HG03103 (cell line): ENCODE data around the gene OPN5.
A peak's percentile ranks its signal among the peaks of the same experiment; 100 is the strongest.

Experiments used
- ATAC-seq: cut with Tn5 transposase; IDR thresholded peaks from one replicate; pipeline ENCODE4 v1.9.1; 2021; ENCODE audit warnings: low read depth; ENCODE audit not compliant: unreplicated experiment

The OPN5 gene

DNA sequence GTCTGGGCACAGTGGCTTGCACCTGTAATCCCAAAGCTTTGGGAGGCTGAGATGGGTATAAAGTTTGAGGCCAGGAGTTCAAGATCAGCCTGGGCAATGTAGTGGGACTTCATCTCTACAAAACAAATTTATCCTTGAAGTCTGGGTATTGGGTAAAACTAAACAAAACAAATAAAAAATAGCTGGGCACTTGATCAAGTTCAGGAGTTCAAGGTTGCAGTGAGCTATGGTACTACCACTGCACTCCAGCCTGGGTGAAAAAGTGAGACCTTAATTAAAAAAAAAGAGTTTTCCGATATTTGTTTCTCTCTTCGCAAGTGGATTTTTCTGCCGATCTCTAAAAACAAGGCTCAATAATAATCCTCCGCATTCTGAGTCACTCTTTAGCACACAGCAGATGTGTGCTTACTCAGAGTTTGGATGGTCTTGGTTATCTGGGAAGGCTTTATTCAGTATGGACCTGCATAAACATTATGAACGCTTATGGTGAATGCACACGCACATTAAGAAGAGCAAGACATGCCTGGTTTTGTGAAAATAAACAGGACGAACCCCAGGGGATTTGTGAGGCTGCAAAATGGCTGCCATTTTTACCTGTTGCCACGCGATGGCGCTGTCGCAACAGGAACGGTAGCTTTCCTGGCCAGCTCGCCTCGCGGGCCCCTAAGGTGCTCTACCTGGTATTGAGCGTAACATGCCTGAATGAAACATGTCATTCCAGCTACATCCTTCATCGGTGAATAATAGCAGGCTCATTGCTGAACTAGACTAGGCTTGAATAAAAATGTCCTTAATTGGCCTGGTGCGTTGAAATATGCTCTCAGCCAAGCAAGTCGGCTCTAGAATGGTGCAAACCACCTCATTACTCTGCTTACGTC is 6.0 kb downstream of the OPN5 start:
- ATAC-seq: peak; percentile 81

DNA sequence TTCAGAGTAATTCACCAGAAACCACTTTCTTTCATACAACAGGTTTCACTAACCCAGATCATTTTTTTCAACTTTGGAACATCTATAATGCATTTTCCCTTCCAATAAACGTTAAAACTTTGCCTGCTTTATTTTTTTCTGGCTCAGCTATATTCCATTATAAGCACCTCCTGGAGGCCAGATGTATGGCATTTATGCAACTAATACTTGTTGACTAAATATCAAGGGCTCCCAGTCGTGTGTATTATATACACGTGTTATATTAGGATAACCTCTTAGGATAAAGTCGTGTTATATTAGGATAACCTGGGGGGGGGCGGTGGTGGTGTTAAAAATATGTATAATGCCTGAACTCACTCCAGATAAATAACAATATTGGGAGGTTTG is 6.7 kb downstream of the OPN5 start:
- ATAC-seq: no peak

DNA sequence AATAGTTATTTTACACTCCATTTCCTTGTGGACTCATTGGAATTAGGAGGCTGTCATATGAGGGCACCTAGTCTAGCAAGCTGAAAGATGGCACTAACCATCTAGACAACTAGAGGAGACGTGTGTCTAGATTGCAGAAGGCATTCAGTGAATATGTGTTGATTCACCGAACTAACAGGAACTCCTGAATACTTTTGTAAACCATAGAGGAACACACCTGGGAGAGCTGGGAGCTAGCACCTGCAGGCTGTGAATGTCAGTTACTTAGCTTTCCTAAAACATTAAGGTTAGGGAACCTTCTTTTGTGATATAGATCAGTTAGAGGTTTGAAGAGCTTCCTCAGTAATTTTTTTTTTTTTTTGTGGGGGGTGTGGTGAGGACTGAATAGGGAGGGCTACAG is 7.7 kb downstream of the OPN5 start:
- ATAC-seq: no peak

DNA sequence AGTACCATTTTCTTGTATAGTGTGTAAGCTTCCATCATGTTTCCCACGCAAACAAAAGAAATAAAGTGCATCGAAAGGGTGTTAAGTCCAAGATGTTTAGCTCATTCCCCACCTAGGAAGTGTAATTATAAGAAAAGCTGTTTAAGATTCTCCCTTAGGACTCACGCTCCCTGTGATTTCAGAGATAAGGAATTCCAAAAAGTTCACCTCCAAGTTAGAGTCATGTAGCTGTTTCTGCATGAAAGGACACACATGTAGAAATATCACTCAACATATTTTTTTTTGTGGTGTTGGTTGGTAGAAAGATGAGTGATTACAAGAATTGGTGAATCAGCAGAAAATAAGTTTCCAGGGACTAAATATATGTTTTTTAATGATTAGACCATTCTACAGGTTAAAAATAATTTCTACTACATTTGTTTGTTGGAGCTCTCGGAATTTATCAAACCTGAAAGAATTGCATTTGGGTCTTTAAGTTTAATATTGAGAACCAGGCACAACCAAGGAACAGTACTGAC is 10.4 kb downstream of the OPN5 start:
- ATAC-seq: no peak

DNA sequence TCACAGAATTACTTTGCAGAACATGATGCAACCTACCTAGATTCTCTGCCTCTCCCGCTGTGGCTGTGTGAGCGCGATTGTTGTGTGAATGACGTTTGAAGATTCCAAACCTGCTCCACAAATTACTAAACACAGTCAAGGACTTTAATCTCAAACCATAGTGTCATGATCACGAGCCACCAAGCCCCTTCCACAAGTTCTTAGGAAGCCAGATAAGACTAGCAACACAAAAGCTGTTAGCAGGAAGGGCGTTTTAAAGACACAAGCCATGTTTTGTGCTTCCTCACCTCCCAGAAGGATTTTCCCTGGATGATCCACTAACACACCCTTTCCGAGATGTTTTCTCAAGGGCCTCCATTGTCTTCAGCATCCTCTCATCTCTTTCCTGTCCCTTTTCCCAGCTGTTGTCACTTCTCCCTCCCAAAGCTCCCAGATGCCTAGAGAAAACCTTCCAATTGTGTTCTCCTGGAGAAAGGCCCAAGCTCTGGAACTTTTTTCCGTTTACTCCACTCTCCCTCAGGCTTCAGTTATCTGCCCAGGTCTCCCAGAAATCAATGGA is 12.8 kb downstream of the OPN5 start:
- no peak for ATAC-seq

DNA sequence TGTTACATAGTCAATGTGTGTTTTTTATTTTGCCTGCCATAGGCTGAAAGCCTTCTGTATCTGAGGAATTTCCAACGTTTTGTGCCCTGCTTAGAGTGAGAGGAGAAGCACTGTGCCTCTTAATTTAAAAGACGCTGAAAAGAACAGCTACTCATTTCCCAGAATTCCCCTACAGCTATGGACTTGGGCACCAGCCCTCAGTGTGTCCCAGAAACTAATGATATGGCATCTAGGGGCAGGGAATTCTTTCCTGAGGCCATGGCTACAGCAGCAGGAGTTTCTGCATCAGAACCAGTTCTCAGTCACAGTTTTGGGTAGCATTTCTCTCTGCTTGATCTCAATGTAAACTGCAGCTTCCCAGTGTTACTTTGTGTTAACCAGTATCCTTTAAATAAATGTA is 20.2 kb downstream of the OPN5 start:
- no peak for ATAC-seq

DNA sequence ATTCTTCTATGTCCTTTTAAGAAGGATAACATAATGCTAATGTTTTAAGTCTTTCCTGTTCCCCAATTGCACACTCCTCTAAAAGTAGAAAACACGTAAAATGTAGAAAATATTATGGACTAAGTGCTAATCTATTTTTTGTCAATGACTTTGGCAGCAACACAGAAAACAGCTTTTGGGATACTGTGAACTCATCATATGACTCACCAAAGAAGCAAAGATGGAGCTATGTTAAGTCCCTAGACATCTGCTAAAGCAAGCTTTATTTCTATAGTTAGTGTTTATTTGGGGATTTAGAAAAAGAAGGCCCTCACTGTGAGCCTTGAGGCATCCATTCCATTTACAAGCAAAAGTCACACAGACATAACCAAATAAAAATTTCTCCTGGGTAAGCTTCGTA is 23.0 kb downstream of the OPN5 start:
- ATAC-seq: no peak

DNA sequence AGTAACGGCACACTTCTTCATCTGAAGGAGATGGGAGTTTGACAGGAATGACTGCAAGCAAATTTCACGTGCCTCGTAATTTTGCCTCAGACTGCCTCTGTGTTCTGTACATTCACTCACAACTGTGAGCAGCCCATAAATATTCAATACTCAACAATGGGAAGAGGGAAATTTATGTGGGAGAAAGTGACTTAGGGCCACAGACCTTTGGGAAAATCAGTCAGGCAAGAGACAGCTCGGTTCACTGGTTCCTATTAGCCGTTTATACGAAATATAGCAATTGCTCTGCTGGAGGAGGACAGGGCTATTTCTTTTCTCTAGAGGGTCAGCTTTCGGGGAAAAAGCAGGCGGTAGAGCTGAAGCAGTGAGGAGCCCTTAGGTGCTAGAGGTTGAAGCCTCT is 28.0 kb downstream of the OPN5 start:
- ATAC-seq: no peak

DNA sequence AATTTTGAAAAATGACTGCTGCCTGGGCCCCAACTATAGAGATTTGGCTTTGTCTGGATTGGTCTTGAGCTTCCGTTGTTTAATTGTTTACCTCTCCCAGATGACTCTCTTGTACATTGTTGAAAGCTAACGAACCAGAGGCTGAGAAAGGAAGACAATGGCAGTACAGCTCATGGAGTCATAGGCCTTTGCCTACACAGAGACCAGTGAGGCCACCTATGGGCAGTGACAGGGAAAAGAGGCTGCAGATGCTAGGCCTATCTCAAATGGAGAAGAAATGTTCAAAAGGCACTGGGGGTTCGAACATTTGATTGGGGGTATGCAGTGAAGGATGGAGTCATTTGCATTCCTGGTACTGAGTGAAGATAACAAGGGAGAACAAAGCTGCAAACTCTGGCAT is 29.1 kb downstream of the OPN5 start:
- no peak for ATAC-seq

DNA sequence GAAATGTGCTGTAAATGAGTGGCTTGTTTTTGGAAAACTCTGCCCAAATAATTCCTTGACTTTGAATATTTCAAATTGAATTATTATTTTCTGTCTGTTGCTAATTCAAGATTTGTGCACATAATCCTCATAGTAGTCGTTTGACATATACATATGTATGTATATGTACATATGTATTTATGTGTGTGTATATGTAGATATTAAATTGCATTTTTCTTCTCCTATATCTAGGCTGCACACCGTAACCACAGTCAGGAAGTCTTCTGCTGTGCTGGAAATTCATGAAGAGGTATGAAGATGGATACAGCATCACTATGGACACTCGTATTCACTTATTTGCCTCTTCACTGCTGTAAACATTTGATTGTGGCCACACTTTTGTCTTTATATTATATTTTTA is 29.6 kb downstream of the OPN5 start:
- no peak for ATAC-seq

DNA sequence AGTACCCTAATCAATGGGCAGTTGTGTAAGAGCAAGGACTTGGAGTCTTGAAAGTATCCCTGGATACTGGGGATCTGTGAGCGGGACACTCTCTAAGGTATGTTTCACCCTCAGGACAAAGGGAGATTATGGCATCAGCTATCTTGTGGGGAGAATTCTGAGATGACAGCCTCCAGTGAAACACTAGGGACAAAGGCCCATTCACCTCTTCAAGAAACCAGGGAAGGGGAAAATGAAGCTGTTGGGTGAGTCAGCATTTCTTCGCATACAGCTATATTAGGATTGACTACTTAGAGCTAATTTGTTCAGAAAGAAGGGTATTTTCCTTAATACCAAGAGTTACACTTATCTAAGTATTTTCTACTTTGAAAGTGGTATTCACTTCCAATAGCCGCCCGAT is 35.9 kb downstream of the OPN5 start:
- no peak for ATAC-seq

DNA sequence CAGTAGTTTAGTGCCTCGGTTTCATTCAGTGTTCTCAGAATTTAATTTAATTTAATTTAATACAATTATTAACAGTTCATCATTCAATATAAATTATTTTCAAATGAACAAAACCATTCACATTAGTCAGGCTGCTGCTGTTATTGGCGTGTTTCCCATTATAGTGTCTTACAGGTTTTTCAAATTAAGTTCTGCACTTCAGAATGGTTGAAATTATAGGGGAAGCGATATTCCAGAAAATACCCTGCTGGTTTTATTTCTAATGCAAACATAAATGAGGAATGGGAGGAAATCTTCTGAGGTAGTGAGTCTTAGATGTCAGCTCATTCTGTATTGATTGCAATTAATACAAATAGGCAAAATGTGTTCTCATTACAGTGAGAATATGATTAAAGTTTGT is 37.6 kb downstream of the OPN5 start:
- ATAC-seq: no peak

DNA sequence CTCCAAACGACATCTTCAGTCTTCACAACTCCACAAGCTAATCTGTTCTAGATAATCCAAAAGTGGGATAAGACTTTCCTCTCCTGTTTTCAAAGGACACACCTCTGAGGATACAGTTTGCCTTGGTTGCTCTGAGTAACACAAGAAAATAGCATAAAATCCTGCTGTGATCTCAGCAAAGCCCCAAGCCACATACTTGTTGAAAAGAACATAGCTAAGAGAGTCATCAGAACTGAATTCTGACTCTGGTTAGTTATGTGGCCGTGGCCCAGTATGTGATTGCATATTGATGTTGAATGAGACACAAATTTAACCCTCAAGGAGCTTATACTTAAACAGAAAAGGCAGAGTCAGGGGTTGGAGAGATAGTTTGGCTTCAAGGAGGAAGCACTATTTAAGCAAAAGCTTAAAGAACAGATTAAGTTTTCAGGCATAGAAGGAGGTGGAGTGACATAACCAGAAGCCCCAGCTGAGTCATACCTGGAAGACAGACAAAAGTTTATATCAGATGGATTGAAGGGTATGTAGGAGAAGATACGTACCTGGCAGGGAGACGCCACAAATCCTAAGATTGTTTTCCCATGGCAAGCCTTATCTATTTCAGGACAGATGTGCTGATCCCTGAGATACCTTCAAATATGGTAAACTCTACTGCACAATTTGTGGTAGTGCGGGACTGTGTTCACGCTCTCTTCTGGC is 41.2 kb downstream of the OPN5 start:
- no peak for ATAC-seq

DNA sequence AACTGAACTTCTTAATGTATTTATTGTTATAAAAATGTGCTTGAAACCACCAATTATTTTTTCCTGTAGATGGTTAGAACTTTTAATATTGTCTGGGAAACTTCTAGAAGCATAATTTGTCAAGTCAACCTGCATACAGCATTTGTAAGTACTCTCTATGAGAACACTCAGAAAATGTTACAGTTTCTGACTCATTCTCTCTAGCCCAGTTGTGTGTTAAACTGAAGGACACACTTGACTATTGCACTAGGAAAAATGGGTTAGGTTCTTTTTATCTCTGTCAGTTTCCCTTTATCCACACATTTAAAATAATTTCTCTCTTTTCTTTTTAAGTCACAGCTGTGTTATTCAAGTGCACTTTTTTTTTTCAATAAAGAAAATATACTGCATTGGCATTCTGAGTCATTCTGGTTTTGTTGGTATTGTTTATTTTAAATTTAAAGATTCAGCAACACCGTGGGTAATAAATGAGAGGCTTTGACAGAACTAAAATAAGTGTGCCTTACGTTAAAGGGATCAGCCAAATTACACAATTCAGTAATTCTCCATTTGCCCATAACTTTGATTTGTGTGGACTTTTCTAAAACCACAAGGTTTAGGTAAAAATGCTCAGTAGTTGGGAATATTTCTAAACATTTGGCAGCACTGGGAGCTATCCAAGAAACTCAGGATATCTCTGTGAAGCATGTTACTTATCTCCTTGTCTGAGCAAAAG is 50.7 kb downstream of the OPN5 start:
- ATAC-seq: no peak

DNA sequence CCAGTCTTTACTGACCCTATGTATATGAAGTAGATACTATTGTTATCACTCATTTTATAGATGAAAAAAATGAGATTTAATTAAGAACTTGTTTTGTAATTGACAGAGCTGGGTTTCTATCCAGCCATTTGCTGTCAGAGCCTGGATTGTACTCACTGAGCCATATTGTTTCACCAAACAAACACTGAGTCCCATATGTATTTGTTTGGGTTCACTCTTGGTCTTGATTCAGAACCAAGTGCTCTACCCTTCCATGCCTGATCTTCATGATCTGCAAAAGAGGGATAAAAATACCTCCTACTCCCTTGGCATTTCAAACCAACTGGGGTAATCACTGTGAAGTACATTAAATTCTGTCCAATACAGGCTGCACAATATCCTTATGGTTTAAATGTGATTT is 52.4 kb downstream of the OPN5 start:
- no peak for ATAC-seq

DNA sequence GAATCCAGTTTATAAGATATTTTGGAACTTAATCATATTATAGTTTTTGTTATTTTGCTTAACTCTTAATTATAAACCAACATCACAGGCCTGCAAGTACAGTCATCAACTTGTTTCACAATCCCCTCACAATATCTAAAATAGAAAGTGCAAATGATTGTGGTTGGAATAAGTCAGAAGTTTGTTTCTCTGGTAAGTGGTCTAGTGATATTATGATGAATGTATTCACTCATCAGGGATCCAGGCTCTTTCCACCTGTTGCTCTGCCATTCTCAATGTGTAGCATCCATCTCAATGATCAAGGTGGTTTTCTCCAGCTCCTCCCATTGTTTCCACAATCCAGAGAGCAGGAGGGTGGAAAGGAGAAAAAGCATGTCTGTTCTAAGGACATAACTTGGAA is 54.2 kb downstream of the OPN5 start:
- ATAC-seq: no peak

DNA sequence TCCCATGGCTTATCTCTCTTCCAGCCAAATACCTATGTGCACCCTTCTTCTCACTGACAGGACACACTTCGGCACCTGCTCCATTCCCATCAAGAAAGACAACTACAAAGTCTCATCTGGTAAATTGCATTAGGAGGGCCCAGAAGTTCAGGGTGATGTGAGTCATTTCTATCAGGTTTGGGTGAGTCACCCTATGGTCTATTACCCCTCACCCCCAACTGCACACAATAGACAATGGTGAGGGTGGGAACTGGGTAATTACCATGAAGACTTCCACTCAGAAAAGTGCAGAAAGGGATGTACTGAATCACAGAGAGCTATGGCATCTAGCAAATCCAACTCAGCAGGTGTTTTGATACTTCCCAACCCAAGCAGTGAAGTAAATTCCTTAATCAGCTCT is 54.8 kb downstream of the OPN5 start:
- ATAC-seq: peak; percentile 61

DNA sequence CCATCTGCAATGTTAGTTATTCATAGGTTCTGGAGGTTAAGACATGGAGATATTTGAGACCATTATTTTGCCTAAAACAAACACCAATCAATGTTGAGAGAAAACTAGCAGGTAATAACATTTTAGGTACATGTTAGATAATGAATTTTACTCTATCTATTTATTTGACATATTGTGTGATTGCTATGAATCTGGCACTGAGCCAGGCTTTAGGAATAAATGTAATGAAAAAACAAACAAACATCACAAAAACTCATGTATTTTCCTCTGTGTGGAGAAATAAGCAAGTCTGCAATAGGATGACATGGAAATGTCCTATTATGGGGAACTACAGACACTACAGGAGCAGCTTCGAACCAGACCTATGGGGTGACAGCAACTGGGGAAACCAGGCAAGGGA is 57.8 kb downstream of the OPN5 start:
- ATAC-seq: no peak

DNA sequence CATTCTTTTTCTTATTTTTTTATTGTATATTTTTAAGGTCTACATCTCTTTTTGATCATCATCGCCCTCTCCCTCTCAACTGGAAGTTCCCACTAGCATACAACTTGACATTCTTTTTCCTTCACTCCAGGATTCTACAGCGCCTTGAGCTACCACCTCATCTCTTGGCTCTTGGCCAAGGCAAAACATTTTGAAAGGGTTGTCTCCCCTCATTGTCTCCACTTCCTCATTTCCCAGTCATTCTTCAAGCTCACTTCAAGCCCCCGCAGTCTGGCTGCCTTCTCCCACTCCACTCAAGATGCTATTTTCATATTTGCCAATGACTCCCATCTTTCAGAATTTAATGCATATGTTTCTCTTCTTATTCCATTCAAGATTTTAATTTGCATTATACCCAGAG is 63.0 kb downstream of the OPN5 start:
- no peak for ATAC-seq

DNA sequence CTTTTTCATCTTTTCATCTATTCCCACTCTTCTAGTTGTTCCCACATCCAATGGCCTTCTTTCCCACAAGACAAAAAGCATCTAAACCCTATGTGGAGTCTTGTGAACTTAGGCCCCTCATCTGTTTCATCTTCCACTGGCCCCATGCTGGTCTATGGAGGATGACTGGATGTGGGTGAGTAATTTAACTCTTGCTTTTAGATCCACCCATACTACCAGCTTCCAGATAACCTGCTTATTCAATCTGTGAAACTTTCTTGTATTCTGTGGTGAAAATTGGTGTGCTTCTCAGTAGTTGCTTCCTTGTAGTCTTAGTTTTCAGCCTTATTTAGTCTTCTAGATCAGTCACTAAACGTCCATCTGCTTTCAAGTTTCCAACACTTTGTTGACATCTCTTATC is 64.9 kb downstream of the OPN5 start:
- ATAC-seq: no peak

DNA sequence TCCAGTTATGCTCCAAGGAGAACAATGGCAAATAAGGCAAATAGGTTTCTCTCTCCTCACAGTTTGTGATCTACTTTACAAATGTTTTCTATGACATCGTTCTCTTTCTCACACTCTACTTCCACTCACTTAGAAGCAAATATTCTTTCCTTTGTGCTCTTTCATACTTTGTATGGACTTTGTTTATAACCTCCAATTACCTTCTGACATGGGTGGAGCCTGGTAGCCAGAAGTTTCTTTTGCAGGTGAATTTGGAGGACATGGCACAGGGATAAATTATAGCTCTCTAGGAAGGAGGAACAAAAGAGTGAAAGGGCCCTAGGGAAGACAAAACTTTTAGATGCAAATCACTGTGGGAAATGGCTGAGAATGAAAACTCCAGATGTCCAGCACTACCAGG is 69.3 kb downstream of the OPN5 start:
- ATAC-seq: no peak
